ENCODE results near the gene MLX. TPM values are rescaled to one million over a fixed set of nuclear protein-coding genes. Genes with fewer than 3 reads are reported as not detected.
"Not testable (repeated sequence)": the region's sequence is repeated elsewhere in the genome, so short reads cannot be mapped to it uniquely, and the experiment has no call there.

The MLX gene
- total RNA-seq, 1 donor from 2014 or later, result 26.8 TPM

DNA sequence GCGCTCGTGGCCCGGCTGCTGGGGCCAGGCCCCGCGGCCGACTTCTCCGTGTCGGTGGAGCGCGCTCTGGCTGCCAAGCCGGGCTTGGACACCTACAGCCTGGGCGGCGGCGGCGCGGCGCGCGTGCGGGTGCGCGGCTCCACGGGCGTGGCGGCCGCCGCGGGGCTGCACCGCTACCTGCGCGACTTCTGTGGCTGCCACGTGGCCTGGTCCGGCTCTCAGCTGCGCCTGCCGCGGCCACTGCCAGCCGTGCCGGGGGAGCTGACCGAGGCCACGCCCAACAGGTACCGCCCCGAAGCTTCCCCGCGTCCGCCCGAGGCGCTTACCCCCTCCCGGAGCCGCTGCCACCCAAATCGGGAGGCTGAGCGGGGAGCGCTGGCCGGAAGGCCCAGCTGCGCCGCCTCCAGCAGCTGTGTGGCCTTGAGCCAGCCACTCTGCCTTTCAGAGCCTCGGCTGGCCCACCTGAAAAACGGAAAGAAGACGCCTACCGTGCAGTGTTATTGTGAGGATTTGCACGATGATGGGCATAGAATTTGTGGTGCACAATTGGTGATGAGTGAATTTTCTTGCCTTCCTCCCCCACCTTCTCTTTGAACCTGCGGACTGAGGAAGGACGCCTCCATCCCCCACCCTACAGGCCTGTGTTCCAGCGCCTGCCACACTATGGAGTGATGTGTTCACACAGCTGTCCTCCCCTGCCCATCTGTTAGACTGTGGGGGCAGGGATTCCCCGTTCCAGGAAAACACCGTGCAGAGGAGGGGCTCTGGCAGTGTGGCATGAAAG is 30.3 kb upstream of the MLX start:
- Mint-ChIP-seq H3K4me1 (ENCODE audit: low read depth) (peaks cover 19% of the 10 kb centered on the region), H3K9me3 (ENCODE audit: low read depth) (no peaks in the 10 kb centered on the region), H3K27me3 (peaks cover 6% of the 10 kb centered on the region), H3K36me3 (ENCODE audit: insufficient read depth) (peaks cover 7% of the 10 kb centered on the region), H3K27ac (peak overlapping the region; percentile 87), H3K4me3 (ENCODE audit: low read depth) (peak overlapping the region; percentile 73)
- DNase-seq (ENCODE audit: low spot score, unreplicated experiment), result peak; percentile 49
- TF ChIP-seq CTCF (IDR thresholded peaks at IDR 0.05; ENCODE audit: unreplicated experiment), result no peak

- Mint-ChIP-seq H3K9me3 (ENCODE audit: low read depth) (no peaks in the 10 kb centered on the region), H3K27me3 (peaks cover 6% of the 10 kb centered on the region), H3K36me3 (ENCODE audit: insufficient read depth) (peaks cover 7% of the 10 kb centered on the region), H3K4me3 (ENCODE audit: low read depth) (peak overlapping the region; percentile 73), H3K4me1 (ENCODE audit: low read depth) (peaks cover 16% of the 10 kb centered on the region), H3K27ac (no peak overlapping the region)
- no peak for TF ChIP-seq CTCF (IDR thresholded peaks at IDR 0.05; ENCODE audit: unreplicated experiment)
- DNase-seq (ENCODE audit: low spot score, unreplicated experiment), result no peak
Measured at GRCh38 chr17:42537156-42537805, 29.6 kb upstream of the MLX start.

DNA sequence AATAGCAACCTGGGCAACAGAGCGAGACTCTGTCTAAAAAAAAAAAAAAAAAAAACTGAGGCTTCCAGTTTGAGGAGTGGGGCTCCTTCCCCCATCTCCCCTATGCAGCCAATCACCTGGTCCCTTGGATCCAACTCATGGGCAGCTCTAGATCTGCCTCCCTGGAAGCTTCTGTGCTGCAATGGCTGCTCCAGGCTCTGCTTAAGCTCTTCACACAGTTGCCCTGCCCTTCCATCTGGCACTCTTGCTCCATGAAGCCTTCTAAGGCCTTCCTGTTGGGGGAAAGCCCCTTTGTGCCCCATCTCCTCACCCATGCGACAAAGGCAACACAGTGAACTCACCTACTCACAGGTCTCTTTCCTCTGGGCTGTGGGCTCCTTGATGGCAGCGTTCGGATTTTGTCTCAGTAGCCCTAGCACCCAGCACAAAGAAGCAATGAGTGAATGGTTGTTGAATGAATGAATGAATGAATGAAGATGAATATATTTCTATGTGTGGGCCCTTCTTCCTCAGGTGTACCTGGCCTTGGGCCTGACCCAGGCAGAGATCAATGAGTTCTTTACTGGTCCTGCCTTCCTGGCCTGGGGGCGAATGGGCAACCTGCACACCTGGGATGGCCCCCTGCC is 29.0 kb upstream of the MLX start:
- H3K27me3 Mint-ChIP-seq, result peaks cover 6% of the 10 kb centered on the region
- H3K9me3 Mint-ChIP-seq (ENCODE audit: low read depth), result no peaks in the 10 kb centered on the region
- peaks cover 9% of the 10 kb centered on the region for H3K36me3 Mint-ChIP-seq (ENCODE audit: insufficient read depth)
- DNase-seq (ENCODE audit: low spot score, unreplicated experiment), result no peak
- peaks cover 16% of the 10 kb centered on the region for H3K4me1 Mint-ChIP-seq (ENCODE audit: low read depth)
- TF ChIP-seq CTCF (IDR thresholded peaks at IDR 0.05; ENCODE audit: unreplicated experiment), result no peak
- peak overlapping the region; percentile 60 for H3K4me3 Mint-ChIP-seq (ENCODE audit: low read depth)
- H3K27ac Mint-ChIP-seq, result no peak overlapping the region

- Mint-ChIP-seq H3K36me3 (ENCODE audit: insufficient read depth) (peaks cover 9% of the 10 kb centered on the region), H3K9me3 (ENCODE audit: low read depth) (no peaks in the 10 kb centered on the region), H3K27me3 (peaks cover 5% of the 10 kb centered on the region), H3K27ac (no peak overlapping the region), H3K4me1 (ENCODE audit: low read depth) (peaks cover 14% of the 10 kb centered on the region), H3K4me3 (ENCODE audit: low read depth) (no peak overlapping the region)
- no peak for TF ChIP-seq CTCF (IDR thresholded peaks at IDR 0.05; ENCODE audit: unreplicated experiment)
- no peak for DNase-seq (ENCODE audit: low spot score, unreplicated experiment)
Measured at GRCh38 chr17:42538482-42538881, 28.4 kb upstream of the MLX start.

DNA sequence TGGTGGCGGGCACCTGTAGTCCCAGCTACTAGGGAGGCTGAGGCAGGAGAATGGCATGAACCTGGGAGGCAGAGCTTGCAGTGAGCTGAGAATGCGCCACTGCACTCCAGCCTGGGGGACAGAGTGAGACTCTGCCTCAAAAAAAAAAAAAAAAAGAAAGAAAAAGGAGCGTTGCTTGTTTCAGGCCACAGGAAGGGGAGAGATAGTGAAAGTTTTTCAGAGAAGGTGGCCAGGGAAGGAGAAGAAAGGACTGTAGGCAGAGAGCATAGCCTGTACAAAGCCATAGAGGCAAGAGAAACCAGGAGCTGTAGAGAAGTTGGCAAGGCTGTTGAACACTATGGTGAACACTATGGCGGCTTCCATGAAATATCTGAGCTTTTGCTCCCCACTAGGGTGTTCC is 26.3 kb upstream of the MLX start:
- DNase-seq (ENCODE audit: low spot score, unreplicated experiment); H3K4me3 Mint-ChIP-seq (ENCODE audit: low read depth); H3K9me3 Mint-ChIP-seq (ENCODE audit: low read depth); H3K27me3 Mint-ChIP-seq; H3K4me1 Mint-ChIP-seq (ENCODE audit: low read depth); H3K27ac Mint-ChIP-seq: not testable (repeated sequence)
- H3K36me3 Mint-ChIP-seq (ENCODE audit: insufficient read depth), result peaks cover 11% of the 10 kb centered on the region

All from progenitor cell of endocrine pancreas (in vitro differentiated cells).